GM12878 (cell line): ENCODE results near the gene TRIM39. TPM values are rescaled to one million over a fixed set of nuclear protein-coding genes. Genes with fewer than 3 reads are reported as not detected.
A peak's percentile ranks its signal among the peaks of the same experiment; 100 is the strongest.

Source experiments
- ATAC-seq: fragments of 200-7000 bp; cut with Tn5 transposase; 3 replicates; pipeline ENCODE4 v1.9.1; 2020; ENCODE audit warnings: mild to moderate bottlenecking, moderate library complexity
- Bru-seq: library from RNA; stranded (reverse); fragments of 400-500 nt; gene quantifications from one replicate; lab custom pipeline; 2021; lab: Mats Ljungman, UMichigan
- BruChase-seq, 2 experiments: library from RNA; stranded (reverse); fragments of 400-500 nt; gene quantifications; one replicate each; lab custom pipeline; 2021; lab: Mats Ljungman, UMichigan
- BruUV-seq: library from RNA; stranded (reverse); fragments of 400-500 nt; replicated peaks from 2 replicates; lab custom pipeline; 2021; lab: Mats Ljungman, UMichigan
- CTCF ChIA-PET: fragments of 300-600 bp; sonication (Branson Sonifier 250); formaldehyde crosslinking; extraction: SDS; loops from one replicate; lab custom pipeline; 2021; ENCODE audit warnings: inconsistent platforms; lab: Yijun Ruan, JAX
- POLR2A ChIA-PET: fragments of 350-600 bp; formaldehyde crosslinking; extraction: SDS; loops from one replicate; lab custom pipeline; 2021; ENCODE audit warnings: inconsistent platforms; lab: Charles Lee
- RAD21 ChIA-PET: fragments of 300-600 bp; sonication (Branson Sonifier 250); formaldehyde crosslinking; loops from one replicate; lab custom pipeline; 2023; ENCODE audit warnings: antibody characterized with exemption; ENCODE audit not compliant: unreplicated experiment; lab: Charles Lee
- SMC1A ChIA-PET: fragments of 300-600 bp; sonication (Branson Sonifier 250); formaldehyde crosslinking; loops from one replicate; lab custom pipeline; 2023; ENCODE audit not compliant: unreplicated experiment, uncharacterized antibody; lab: Charles Lee
- DNase-seq: peaks from one replicate; pipeline ENCODE4 v3.0.0-alpha.2; 2011; ENCODE audit warnings: low read depth, low spot score
- FAIRE-seq: peaks from 3 replicates; lab custom pipeline; 2011; peaks lifted over from hg19 to GRCh38; lab: Jason Lieb, UNC
- H2AFZ ChIP-seq: 2 replicates; pipeline ENCODE4 v1.6.0; 2011; ENCODE audit warnings: low read depth, low read length, control low read depth; ENCODE audit not compliant: control insufficient read depth
- H3K27ac ChIP-seq: 2 replicates; pipeline ENCODE4 v1.5.1; 2011; ENCODE audit warnings: control low read depth; ENCODE audit not compliant: control insufficient read depth, insufficient read depth
- H3K27me3 ChIP-seq, 2 experiments: replicated peaks in 1 of 2; 2 replicates each; pipeline versions ENCODE4 v1.6.0 to v1.6.1; 2011; ENCODE audit warnings: low read length in 1 of 2; ENCODE audit not compliant: control insufficient read depth in 2 of 2, insufficient read depth in 2 of 2
- H3K36me3 ChIP-seq, 2 experiments: 2 replicates each; pipeline ENCODE4 v1.5.1; 2011; ENCODE audit warnings: low read length in 1 of 2; ENCODE audit not compliant: control insufficient read depth in 2 of 2, insufficient read depth in 2 of 2
- H3K4me1 ChIP-seq: 2 replicates; pipeline ENCODE4 v1.6.1; 2011; ENCODE audit warnings: mild to moderate bottlenecking, low read length, moderate library complexity, mixed read lengths; ENCODE audit not compliant: control insufficient read depth, insufficient read depth
- H3K4me2 ChIP-seq: 2 replicates; pipeline ENCODE4 v1.6.0; 2011; ENCODE audit warnings: control low read depth; ENCODE audit not compliant: control insufficient read depth, insufficient read depth
- H3K4me3 ChIP-seq: fragments of 200-600 bp; sonication (generic); 2 replicates; pipeline ENCODE4 v1.5.1; 2016
- H3K79me2 ChIP-seq: 2 replicates; pipeline ENCODE4 v1.6.0; 2011; ENCODE audit warnings: low read length; ENCODE audit not compliant: control insufficient read depth, insufficient read depth
- H3K9ac ChIP-seq: 2 replicates; pipeline ENCODE4 v1.8.0; 2011; ENCODE audit warnings: low read length, control low read depth, mixed read lengths; ENCODE audit not compliant: control insufficient read depth, insufficient read depth
- H3K9me3 ChIP-seq: replicated peaks from 3 replicates; pipeline ENCODE4 v1.5.1; 2011; ENCODE audit warnings: mild to moderate bottlenecking, low read length; ENCODE audit not compliant: control insufficient read depth, insufficient read depth
- H4K20me1 ChIP-seq: 2 replicates; pipeline ENCODE4 v1.6.0; 2011; ENCODE audit not compliant: control insufficient read depth, insufficient read depth
- BMI1 ChIP-seq: fragments of 450-650 bp; IDR thresholded peaks from 2 replicates; pipeline ENCODE4 v1.6.1; 2016; ENCODE audit warnings: mild to moderate bottlenecking, moderate library complexity, borderline replicate concordance
- CHD1 ChIP-seq: IDR thresholded peaks from 2 replicates; pipeline ENCODE4 v1.6.1; 2012; ENCODE audit warnings: low read depth, low read length, improper control_type of control experiment
- IRF5 ChIP-seq: fragments of 450-650 bp; IDR thresholded peaks from 2 replicates; pipeline ENCODE4 v1.6.1; 2017; ENCODE audit warnings: borderline replicate concordance
- KAT2A ChIP-seq: conservative IDR thresholded peaks from 2 replicates; pipeline ENCODE4 v1.6.1; 2011; ENCODE audit warnings: low read depth, low read length; ENCODE audit not compliant: control insufficient read depth
- MTA3 ChIP-seq: IDR thresholded peaks from 2 replicates; pipeline ENCODE4 v1.6.1; 2012; ENCODE audit warnings: low read length, inconsistent platforms, borderline replicate concordance
- POLR2AphosphoS2 ChIP-seq: IDR thresholded peaks from 2 replicates; pipeline ENCODE4 v1.6.1; 2011; ENCODE audit warnings: low read depth, mild to moderate bottlenecking, low read length, improper control_type of control experiment, moderate library complexity
- RBBP5 ChIP-seq: fragments of 200-600 bp; sonication (generic); conservative IDR thresholded peaks from 2 replicates; pipeline ENCODE4 v1.6.1; 2016
- SMAD1 ChIP-seq: fragments of 450-650 bp; IDR thresholded peaks from 2 replicates; pipeline ENCODE4 v1.6.1; 2018; ENCODE audit warnings: mild to moderate bottlenecking, low read depth; ENCODE audit not compliant: partially characterized antibody
- SMAD5 ChIP-seq: IDR thresholded peaks from 2 replicates; pipeline ENCODE4 v1.6.1; 2016; ENCODE audit warnings: antibody characterized with exemption, low read depth
- SMARCA5 ChIP-seq: fragments of 450-650 bp; IDR thresholded peaks from 2 replicates; pipeline ENCODE4 v1.6.1; 2017; ENCODE audit warnings: mild to moderate bottlenecking
- ZNF687 ChIP-seq: fragments of 450-650 bp; IDR thresholded peaks from 2 replicates; pipeline ENCODE4 v1.6.1; 2017; ENCODE audit warnings: mild to moderate bottlenecking, moderate library complexity
- WGBS: methylation state at CpG from one replicate; pipeline ENCODE4 v1.1.6; 2016; ENCODE audit warnings: low lambda C conversion rate; ENCODE audit not compliant: insufficient replicate concordance, insufficient coverage; ENCODE audit errors: missing lambda C conversion rate; 5-methylcytosine and 5-hydroxymethylcytosine counted together
- in situ Hi-C: fragments of 300-500 bp; cut with MboI; formaldehyde crosslinking; loops from 9 replicates; pipeline ENCODE4 v1.14.3; 2018; ENCODE audit warnings: mixed read lengths
- intact Hi-C: fragments of 100-400 bp; cut with micrococcal nuclease; formaldehyde crosslinking; loops from one replicate; pipeline ENCODE4 v1.14.2; 2022; ENCODE audit not compliant: unreplicated experiment
- long read RNA-seq, 2 experiments: library from polyadenylated mRNA; unstranded; transcript quantifications; one replicate each; pipeline ENCODE4 v2.0.0, GENCODE V29; 2019 to 2020
- polyA minus RNA-seq, 3 experiments: library from RNA; depleted of rRNA, polyadenylated mRNA; stranded (reverse); fragments of >200 nt; gene quantifications; 2 replicates each; pipeline ENCODE4 v1.2.3, GENCODE V29; 2011
- polyA plus RNA-seq, 11 experiments: library from polyadenylated mRNA; depleted of rRNA in 4 of 11; unstranded in 6 of 11; stranded (reverse) in 5 of 11; fragments of >200 nt; fragmentation: Nextera tagmentation in 4 of 11; fragmentation: Illumina TruSeq in 1 of 11; extraction: Ambion mirVana in 4 of 11; extraction: Trizol in 1 of 11; gene quantifications; 1 replicate in 1 of 11; 2 replicates in 10 of 11; pipeline versions ENCODE4 v1.2.1 to v1.2.3, GENCODE V29; 2011 to 2016; ENCODE audit warnings: inconsistent platforms in 2 of 11, missing spikeins in 2 of 11, low read depth in 1 of 11
- total RNA-seq, 4 experiments: library from RNA; depleted of rRNA in 3 of 4; stranded (reverse); fragments of >200 nt in 3 of 4; fragmentation: Illumina TruSeq in 1 of 4; extraction: Trizol in 1 of 4; gene quantifications; 2 replicates each; pipeline versions ENCODE4 v1.2.1 to v1.2.3, GENCODE V29; 2013 to 2021

The TRIM39 gene
- 16.4 and 17.8 TPM in 2 replicates for total RNA-seq (2013; cell fraction: nucleolus; rRNA removed)
- total RNA-seq (2014; rRNA removed) (9.5 and 10.4 TPM in 2 replicates), total RNA-seq (2014; rRNA removed; fragmentation: Illumina TruSeq; extraction: Trizol) (8.1 and 8.2 TPM in 2 replicates), total RNA-seq (2021) (9.7 and 11.9 TPM in 2 replicates), polyA plus RNA-seq (2011; rRNA removed) (9.9 and 11.0 TPM in 2 replicates), polyA plus RNA-seq (2014; fragmentation: Illumina TruSeq; extraction: Trizol) (9.4 and 11.1 TPM in 2 replicates), polyA plus RNA-seq (2014; fragmentation: Nextera tagmentation; extraction: Ambion mirVana) (1 to 10 TPM; 3.0 to 3.1 TPM), polyA plus RNA-seq (2014; rRNA removed) (10.3 and 13.3 TPM in 2 replicates), polyA plus RNA-seq (2016; fragmentation: Nextera tagmentation; extraction: Ambion mirVana) (1 to 10 TPM; 7.1 TPM), polyA minus RNA-seq (2011; rRNA and poly(A)+ RNA removed) (7.8 and 10.0 TPM in 2 replicates), Bru-seq, nascent RNA (percentile 82 among the genes with signal in this experiment), BruChase-seq, experiment 1, labeled RNA remaining after a 6-hour chase (percentile 84 among the genes with signal in this experiment), BruChase-seq, experiment 2, labeled RNA remaining after a 2-hour chase (percentile 88 among the genes with signal in this experiment)
- 6.5 TPM for polyA plus RNA-seq (2011; ENCODE audit: low read depth)
- 9.2 and 10.1 TPM in 2 replicates for polyA plus RNA-seq (2011; cell fraction: cytosol; rRNA removed)
- 31.9 and 38.7 TPM in 2 replicates for polyA plus RNA-seq (2011; cell fraction: nucleus; rRNA removed)
- 7.6 and 7.9 TPM in 2 replicates for polyA plus RNA-seq (2012)
- polyA minus RNA-seq (2011; cell fraction: cytosol; rRNA and poly(A)+ RNA removed) = 4.5 and 5.7 TPM in 2 replicates
- 9.7 and 14.2 TPM in 2 replicates for polyA minus RNA-seq (2011; cell fraction: nucleus; rRNA and poly(A)+ RNA removed)
- long read RNA-seq, experiment 1, partial matches to known transcripts = 1 of 4 reads
- long read RNA-seq, experiment 1, other reads (novel, unspliced or antisense) = 3 of 4 reads
- long read RNA-seq, experiment 2, transcript TRIM39-205 (8 exons, 3,249 nt) = major isoform, 5 of 17 reads
- long read RNA-seq, experiment 2, partial matches to known transcripts = 1 of 17 reads
- long read RNA-seq, experiment 2, other reads (novel, unspliced or antisense) = 10 of 17 reads

- Histone ChIP-seq H3K27ac (peak within 1 kb of the TSS; percentile 88), H3K4me3 (peak within 1 kb of the TSS; percentile 95), H2AFZ (peak within 1 kb of the TSS; percentile 96), H3K79me2 (peaks cover 55% of the 10 kb centered on the region), H3K9ac (peak within 1 kb of the TSS; percentile 92), H3K36me3 (peaks cover 1 to 11% of the 10 kb centered on the region in 2 experiments; a peak in 3 of 4 replicates), H3K27me3 (no peaks in the 10 kb centered on the region), H3K9me3 (no peaks in the 10 kb centered on the region), H3K4me2 (peak within 1 kb of the TSS; percentile 98), H3K4me1 (peaks cover 10% of the 10 kb centered on the region), H4K20me1 (no peaks in the 10 kb centered on the region; the same call in 1 of the 2 replicates)
- DNase-seq (peak; percentile 26), ATAC-seq (peak; percentile 80), FAIRE-seq (no peak)
- RAD21 ChIA-PET = interaction anchor here (0.8 to 2.2 kb wide), 6 partner anchors 21 to 113 kb away, joined by 3 to 9 read pairs (median 4); partner anchors contain the start of gene TRIM26
- CTCF ChIA-PET = interaction anchor here (0.7 to 1.5 kb wide), 5 partner anchors 57 to 127 kb away, joined by 3 to 5 read pairs (median 3); partner anchors contain the start of gene TRIM26
- BruUV-seq = no TSS peak
- intact Hi-C loops = loop anchor here (2.0 to 10.0 kb wide), 2 partner anchors 114 to 228 kb away; partner anchors contain the start of genes GNL1, PRR3 and TRIM26
- in situ Hi-C loops = no loop called here
- SMC1A ChIA-PET = interaction anchor here (0.9 to 1.4 kb wide), 5 partner anchors 17 to 114 kb away, joined by 3 to 5 read pairs (median 4); partner anchors contain the start of gene TRIM26
- POLR2A ChIA-PET = interaction anchor here (0.8 to 4.0 kb wide), 13 partner anchors 10 to 215 kb away, joined by 3 to 18 read pairs (median 4); partner anchors contain the start of gene TRIM26
- 2% methylated on average over 53 of the region's 90 CpGs for WGBS
- TF ChIP-seq SMAD5 = peak; percentile 52; the same call in 1 of the 2 replicates
- no peak for TF ChIP-seq KAT2A
- TF ChIP-seq BMI1 = peak; percentile 66
- peak; percentile 84; the same call in 1 of the 2 replicates for TF ChIP-seq SMARCA5
- TF ChIP-seq POLR2AphosphoS2 = peak; percentile 66; the same call in 1 of the 2 replicates
- no peak for TF ChIP-seq CHD1
- no peak for TF ChIP-seq MTA3
- TF ChIP-seq SMAD1 = no peak
- no peak for TF ChIP-seq IRF5
- TF ChIP-seq ZNF687 = peak; percentile 81; the same call in 1 of the 2 replicates
- TF ChIP-seq RBBP5 = no peak
These were observed at the start of gene TRIM39 for GRCh38 chr6:30326526-30327231. Gene TRIM39 (plus strand): TSS chr6:30326927. CDS start chr6:30329318, 2,391 bp downstream.
